Measurements from ENCODE around the gene PTX3.

DNA sequence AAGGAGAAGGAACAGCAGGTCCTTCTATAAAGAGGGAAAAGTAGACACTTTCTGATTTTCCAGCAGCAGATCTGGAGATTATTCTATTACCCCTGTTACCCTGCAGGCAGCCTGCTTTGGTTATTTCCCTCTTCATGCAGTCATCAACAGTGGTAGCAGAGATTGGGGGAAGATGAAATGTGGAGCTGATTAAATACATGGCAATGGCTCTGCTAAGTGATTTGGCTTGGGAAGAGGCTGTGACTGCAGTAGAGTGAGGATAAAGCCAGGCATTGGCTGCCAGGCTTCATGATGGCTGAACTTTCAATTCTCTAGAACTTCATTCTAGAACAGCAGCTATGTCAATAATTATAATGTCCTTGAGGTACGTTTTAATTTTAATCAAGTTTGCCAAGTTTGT is 29.1 kb downstream of the PTX3 start:
- TF ChIP-seq TCF12 (IDR thresholded peaks at IDR 0.05; ENCODE audit: low read depth) (no peak), FOXM1 (IDR thresholded peaks at IDR 0.05; ENCODE audit: borderline replicate concordance, low read depth) (no peak), CEBPB (IDR thresholded peaks at IDR 0.05) (no peak), EP300 (IDR thresholded peaks at IDR 0.05; ENCODE audit: borderline replicate concordance) (no peak), TAF1 (IDR thresholded peaks at IDR 0.05; ENCODE audit: low read depth) (no peak), EGR1 (IDR thresholded peaks at IDR 0.05) (no peak), RAD21 (IDR thresholded peaks at IDR 0.05; ENCODE audit: low read depth) (no peak), ZBTB7A (IDR thresholded peaks at IDR 0.05; ENCODE audit: low read depth) (no peak)
- TF ChIP-seq, protein P1, sequence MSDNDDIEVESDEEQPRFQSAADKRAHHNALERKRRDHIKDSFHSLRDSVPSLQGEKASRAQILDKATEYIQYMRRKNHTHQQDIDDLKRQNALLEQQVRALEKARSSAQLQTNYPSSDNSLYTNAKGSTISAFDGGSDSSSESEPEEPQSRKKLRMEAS (IDR thresholded peaks at IDR 0.05) = no peak
- TF ChIP-seq, protein P2, sequence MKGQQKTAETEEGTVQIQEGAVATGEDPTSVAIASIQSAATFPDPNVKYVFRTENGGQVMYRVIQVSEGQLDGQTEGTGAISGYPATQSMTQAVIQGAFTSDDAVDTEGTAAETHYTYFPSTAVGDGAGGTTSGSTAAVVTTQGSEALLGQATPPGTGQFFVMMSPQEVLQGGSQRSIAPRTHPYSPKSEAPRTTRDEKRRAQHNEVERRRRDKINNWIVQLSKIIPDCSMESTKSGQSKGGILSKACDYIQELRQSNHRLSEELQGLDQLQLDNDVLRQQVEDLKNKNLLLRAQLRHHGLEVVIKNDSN (IDR thresholded peaks at IDR 0.05) = no peak
- TF ChIP-seq, protein P3, sequence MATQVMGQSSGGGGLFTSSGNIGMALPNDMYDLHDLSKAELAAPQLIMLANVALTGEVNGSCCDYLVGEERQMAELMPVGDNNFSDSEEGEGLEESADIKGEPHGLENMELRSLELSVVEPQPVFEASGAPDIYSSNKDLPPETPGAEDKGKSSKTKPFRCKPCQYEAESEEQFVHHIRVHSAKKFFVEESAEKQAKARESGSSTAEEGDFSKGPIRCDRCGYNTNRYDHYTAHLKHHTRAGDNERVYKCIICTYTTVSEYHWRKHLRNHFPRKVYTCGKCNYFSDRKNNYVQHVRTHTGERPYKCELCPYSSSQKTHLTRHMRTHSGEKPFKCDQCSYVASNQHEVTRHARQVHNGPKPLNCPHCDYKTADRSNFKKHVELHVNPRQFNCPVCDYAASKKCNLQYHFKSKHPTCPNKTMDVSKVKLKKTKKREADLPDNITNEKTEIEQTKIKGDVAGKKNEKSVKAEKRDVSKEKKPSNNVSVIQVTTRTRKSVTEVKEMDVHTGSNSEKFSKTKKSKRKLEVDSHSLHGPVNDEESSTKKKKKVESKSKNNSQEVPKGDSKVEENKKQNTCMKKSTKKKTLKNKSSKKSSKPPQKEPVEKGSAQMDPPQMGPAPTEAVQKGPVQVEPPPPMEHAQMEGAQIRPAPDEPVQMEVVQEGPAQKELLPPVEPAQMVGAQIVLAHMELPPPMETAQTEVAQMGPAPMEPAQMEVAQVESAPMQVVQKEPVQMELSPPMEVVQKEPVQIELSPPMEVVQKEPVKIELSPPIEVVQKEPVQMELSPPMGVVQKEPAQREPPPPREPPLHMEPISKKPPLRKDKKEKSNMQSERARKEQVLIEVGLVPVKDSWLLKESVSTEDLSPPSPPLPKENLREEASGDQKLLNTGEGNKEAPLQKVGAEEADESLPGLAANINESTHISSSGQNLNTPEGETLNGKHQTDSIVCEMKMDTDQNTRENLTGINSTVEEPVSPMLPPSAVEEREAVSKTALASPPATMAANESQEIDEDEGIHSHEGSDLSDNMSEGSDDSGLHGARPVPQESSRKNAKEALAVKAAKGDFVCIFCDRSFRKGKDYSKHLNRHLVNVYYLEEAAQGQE (IDR thresholded peaks at IDR 0.05; ENCODE audit: low read depth) = no peak
